ENCODE results near the gene LRRC42.

GRCh38 chr1:53998223-53998622 is 52.1 kb downstream of the LRRC42 start:
- TF ChIP-seq CREB1 (IDR thresholded peaks at IDR 0.05; ENCODE audit: low read depth) (no peak), IKZF1 (conservative IDR thresholded peaks at IDR 0.05) (no peak), POLR2AphosphoS2 (IDR thresholded peaks at IDR 0.05; ENCODE audit: low read depth, low read length) (no peak), ETV6 (conservative IDR thresholded peaks at IDR 0.05 in 1 of 2, IDR thresholded peaks at IDR 0.05 in 1 of 2; ENCODE audit: borderline replicate concordance in 1 of 2, low read depth in 1 of 2) (no peak), ZNF274 (IDR thresholded peaks at IDR 0.05; ENCODE audit: insufficient read depth, insufficient read length) (no peak), MEF2A (IDR thresholded peaks at IDR 0.05; ENCODE audit: insufficient read depth, low read depth, low read length) (no peak), IRF3 (IDR thresholded peaks at IDR 0.05) (no peak), CHD1 (IDR thresholded peaks at IDR 0.05; ENCODE audit: low read depth, low read length) (no peak)
